Lower lobe of right lung (tissue), 2 donors: ENCODE data around the gene RAB3IL1. TPM values are rescaled to one million over a fixed set of nuclear protein-coding genes. Genes with fewer than 3 reads are reported as not detected.
A peak's percentile ranks its signal among the peaks of the same experiment; 100 is the strongest.

Source experiments
- ATAC-seq, 2 donors: fragments of 200-7000 bp; cut with Tn5 transposase; one replicate each; pipeline ENCODE4 v1.9.1; 2020 to 2022; ENCODE audit warnings: mild to moderate bottlenecking in 2 of 2, moderate library complexity in 2 of 2
- DNase-seq: peaks from one replicate; pipeline ENCODE4 v3.0.0-alpha.2; 2020
- H3K27ac ChIP-seq: fragments of 200-600 bp; one replicate; pipeline ENCODE4 v1.8.0; 2022
- H3K27me3 ChIP-seq: fragments of 200-600 bp; one replicate; pipeline ENCODE4 v1.8.0; 2022; ENCODE audit warnings: low read depth
- H3K36me3 ChIP-seq: fragments of 200-600 bp; one replicate; pipeline ENCODE4 v1.8.0; 2022; ENCODE audit warnings: mild to moderate bottlenecking
- H3K4me1 ChIP-seq: fragments of 200-600 bp; one replicate; pipeline ENCODE4 v1.8.0; 2022
- H3K4me3 ChIP-seq: fragments of 200-600 bp; one replicate; pipeline ENCODE4 v1.8.0; 2022; ENCODE audit warnings: mild to moderate bottlenecking
- H3K9me3 ChIP-seq: fragments of 200-600 bp; one replicate; pipeline ENCODE4 v1.8.0; 2022
- CTCF ChIP-seq: fragments of 200-600 bp; IDR thresholded peaks from one replicate; pipeline ENCODE4 v1.8.0; 2022; ENCODE audit warnings: antibody characterized with exemption, mild to moderate bottlenecking
- intact Hi-C: fragments of 100-400 bp; cut with DNase I; formaldehyde crosslinking; loops from one replicate; pipeline ENCODE4 v1.11.0; 2022
- total RNA-seq: library from RNA; stranded (reverse); fragmentation: NEBNext Ultra II Directional; extraction: Animal tissue kit (Norgen Biotek cat#: 25700); gene quantifications from one replicate; pipeline ENCODE4 v1.2.1, GENCODE V29; 2021
- donor health status: DM: no; HTN: yes; CAD: no; lungs with severe emphysema.

The RAB3IL1 gene
- total RNA-seq, 1 donor from 2014 or later = 11.4 TPM

GRCh38 chr11:61949169-61950034, 32.0 kb upstream of the RAB3IL1 start:
- H3K4me3 ChIP-seq = no peak overlapping the region
- no peak for TF ChIP-seq CTCF
- H3K4me1 ChIP-seq = peaks cover 21% of the 10 kb centered on the region
- H3K9me3 ChIP-seq = no peaks in the 10 kb centered on the region
- H3K36me3 ChIP-seq = no peaks in the 10 kb centered on the region
- intact Hi-C loops = no loop called here
- peak; percentile 77 for DNase-seq
- no peak overlapping the region for H3K27ac ChIP-seq
- ATAC-seq = peak; percentile 69 to 79
- H3K27me3 ChIP-seq = no peaks in the 10 kb centered on the region

GRCh38 chr11:61948505-61948904, 31.1 kb upstream of the RAB3IL1 start:
- no peak overlapping the region for H3K4me3 ChIP-seq
- no peaks in the 10 kb centered on the region for H3K27me3 ChIP-seq
- no peak for TF ChIP-seq CTCF
- intact Hi-C loops = no loop called here
- no peaks in the 10 kb centered on the region for H3K36me3 ChIP-seq
- ATAC-seq = no peak
- H3K9me3 ChIP-seq = no peaks in the 10 kb centered on the region
- peaks cover 19% of the 10 kb centered on the region for H3K4me1 ChIP-seq
- H3K27ac ChIP-seq = no peak overlapping the region
- DNase-seq = no peak

- H3K4me3 ChIP-seq = no peak overlapping the region
- H3K27ac ChIP-seq = no peak overlapping the region
- no peaks in the 10 kb centered on the region for H3K27me3 ChIP-seq
- no peaks in the 10 kb centered on the region for H3K36me3 ChIP-seq
- intact Hi-C loops = no loop called here
- peak; percentile 86 for DNase-seq
- peak; percentile 91 for TF ChIP-seq CTCF
- H3K9me3 ChIP-seq = no peaks in the 10 kb centered on the region
- ATAC-seq = peak; percentile 83 to 90
- peaks cover 19% of the 10 kb centered on the region for H3K4me1 ChIP-seq
Measured at GRCh38 chr11:61947486-61948210, 30.3 kb upstream of the RAB3IL1 start.

- no peak for ATAC-seq
Measured at GRCh38 chr11:61946894-61947293, 29.5 kb upstream of the RAB3IL1 start.

GRCh38 chr11:61945191-61945590, 27.8 kb upstream of the RAB3IL1 start:
- Histone ChIP-seq H3K4me1 (peaks cover 19% of the 10 kb centered on the region), H3K9me3 (no peaks in the 10 kb centered on the region), H3K27ac (no peak overlapping the region), H3K4me3 (no peak overlapping the region), H3K27me3 (no peaks in the 10 kb centered on the region), H3K36me3 (no peaks in the 10 kb centered on the region)
- intact Hi-C loops = no loop called here
- ATAC-seq (no peak), DNase-seq (no peak)
- TF ChIP-seq CTCF = no peak

More at GRCh38 chr11:61946894-61947293, 29.5 kb upstream of the RAB3IL1 start:
- peaks cover 19% of the 10 kb centered on the region for H3K4me1 ChIP-seq
- no peaks in the 10 kb centered on the region for H3K27me3 ChIP-seq
- no peaks in the 10 kb centered on the region for H3K9me3 ChIP-seq
- H3K27ac ChIP-seq = no peak overlapping the region
- no peak for TF ChIP-seq CTCF
- no peak for DNase-seq
- H3K36me3 ChIP-seq = no peaks in the 10 kb centered on the region
- no peak overlapping the region for H3K4me3 ChIP-seq
- intact Hi-C loops = no loop called here
